ENCODE results near the gene NOL4L. TPM values are rescaled to one million over a fixed set of nuclear protein-coding genes. Genes with fewer than 3 reads are reported as not detected.

The NOL4L gene
- polyA plus RNA-seq, 4 donors: 16.0 to 97.3 (median 24.0) TPM

DNA sequence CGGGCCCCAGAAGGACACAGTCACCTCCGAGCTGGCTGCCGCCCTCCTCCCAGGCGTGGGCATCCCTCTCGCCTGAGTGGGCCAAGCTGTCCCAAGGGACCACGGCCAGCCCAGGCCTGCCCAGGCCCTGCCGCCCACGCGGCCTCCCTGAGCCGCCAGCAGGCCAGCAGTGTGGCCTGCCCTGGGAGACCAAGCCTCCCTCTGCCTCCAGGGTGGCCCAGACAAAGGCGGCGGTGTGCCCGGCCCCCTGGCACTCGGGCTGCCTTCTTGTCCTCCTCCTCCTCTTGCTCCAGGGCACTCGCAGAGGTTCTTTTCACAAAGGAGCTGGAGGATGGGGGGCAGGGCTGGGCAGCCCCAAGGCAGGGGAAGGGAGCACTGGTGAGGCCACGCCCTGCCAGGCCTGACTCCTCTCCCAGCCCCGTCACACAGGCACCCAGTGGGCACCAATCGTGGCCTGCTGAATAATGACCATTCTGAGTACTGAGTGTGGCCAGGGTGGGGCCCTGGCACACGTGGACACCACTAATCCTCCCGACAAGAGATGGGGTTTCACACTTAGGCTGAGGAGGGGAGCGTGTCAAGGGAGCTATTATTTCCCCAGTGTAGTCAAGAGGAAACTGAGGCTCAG lies 25.3 kb downstream of the NOL4L start:
- DNase-seq: no peak
- Histone ChIP-seq H3K27me3 (ENCODE audit: control insufficient read depth in 3 of 3, insufficient read depth in 3 of 3, low read length in 3 of 3) (no peaks in the 10 kb centered on the region), H3K27ac (ENCODE audit: low read depth in 1 of 3, low read length in 2 of 3) (peak overlapping the region in 1 of 3 donors; percentile 90), H3K9me3 (ENCODE audit: control insufficient read depth in 2 of 2, insufficient read depth in 1 of 2, low read depth in 1 of 2, low read length in 1 of 2) (peaks cover 0 to 4% of the 10 kb centered on the region in 2 donors), H3K4me1 (ENCODE audit: control insufficient read depth in 3 of 3, insufficient read depth in 2 of 3, low read depth in 1 of 3, low read length in 2 of 3) (peaks cover 0 to 35% (median 0%) of the 10 kb centered on the region in 3 donors), H3K4me3 (ENCODE audit: low read depth in 1 of 3, low read length in 3 of 3) (no peak overlapping the region), H3K36me3 (ENCODE audit: control insufficient read depth in 3 of 3, insufficient read depth in 2 of 3, low read depth in 1 of 3, low read length in 3 of 3) (peaks cover 0 to 28% (median 0%) of the 10 kb centered on the region in 3 donors)
- 81 to 87% (median 83%) methylated on average over 18 to 21 of the region's 21 CpGs for WGBS, 3 donors
- no peak for FAIRE-seq

DNA sequence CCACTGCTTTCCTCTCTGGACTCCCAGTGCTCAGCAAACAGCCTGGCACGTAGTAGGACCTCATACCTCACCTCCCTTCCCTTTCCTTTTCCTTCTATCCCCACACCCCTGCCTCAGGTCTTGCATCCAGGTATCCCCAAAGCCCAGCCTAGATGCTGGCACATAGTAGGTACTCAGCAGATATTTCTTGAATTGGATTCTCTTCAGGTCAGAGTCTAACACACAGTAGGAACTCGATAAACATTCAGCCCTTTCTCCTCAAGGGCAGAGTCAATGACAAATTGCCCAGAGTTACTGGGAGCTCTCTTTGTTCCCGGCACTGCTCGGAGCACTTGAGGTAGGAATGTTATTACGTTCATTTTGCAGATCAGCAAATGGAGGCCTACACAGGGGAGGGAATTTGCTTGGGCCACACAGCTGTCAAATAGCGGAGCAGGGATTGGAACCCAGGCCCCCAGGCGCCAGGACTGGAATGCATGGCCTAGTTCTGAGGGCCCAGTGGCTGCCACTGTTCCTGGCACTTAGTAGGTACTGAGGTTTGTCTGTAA lies 25.9 kb downstream of the NOL4L start:
- no peak overlapping the region for H3K4me3 ChIP-seq (ENCODE audit: low read depth in 1 of 3, low read length in 3 of 3)
- H3K27me3 ChIP-seq (ENCODE audit: control insufficient read depth in 3 of 3, insufficient read depth in 3 of 3, low read length in 3 of 3): no peaks in the 10 kb centered on the region
- peaks cover 0 to 4% of the 10 kb centered on the region in 2 donors for H3K9me3 ChIP-seq (ENCODE audit: control insufficient read depth in 2 of 2, insufficient read depth in 1 of 2, low read depth in 1 of 2, low read length in 1 of 2)
- H3K36me3 ChIP-seq (ENCODE audit: control insufficient read depth in 3 of 3, insufficient read depth in 2 of 3, low read depth in 1 of 3, low read length in 3 of 3): peaks cover 0 to 22% (median 0%) of the 10 kb centered on the region in 3 donors
- peaks cover 0 to 35% (median 0%) of the 10 kb centered on the region in 3 donors for H3K4me1 ChIP-seq (ENCODE audit: control insufficient read depth in 3 of 3, insufficient read depth in 2 of 3, low read depth in 1 of 3, low read length in 2 of 3)
- no peak for FAIRE-seq
- peak overlapping the region in 1 of 3 donors; percentile 90 for H3K27ac ChIP-seq (ENCODE audit: low read depth in 1 of 3, low read length in 2 of 3)
- WGBS, 3 donors: 77 to 86% (median 81%) methylated on average over 7 of the region's 7 CpGs
- DNase-seq: no peak

DNA sequence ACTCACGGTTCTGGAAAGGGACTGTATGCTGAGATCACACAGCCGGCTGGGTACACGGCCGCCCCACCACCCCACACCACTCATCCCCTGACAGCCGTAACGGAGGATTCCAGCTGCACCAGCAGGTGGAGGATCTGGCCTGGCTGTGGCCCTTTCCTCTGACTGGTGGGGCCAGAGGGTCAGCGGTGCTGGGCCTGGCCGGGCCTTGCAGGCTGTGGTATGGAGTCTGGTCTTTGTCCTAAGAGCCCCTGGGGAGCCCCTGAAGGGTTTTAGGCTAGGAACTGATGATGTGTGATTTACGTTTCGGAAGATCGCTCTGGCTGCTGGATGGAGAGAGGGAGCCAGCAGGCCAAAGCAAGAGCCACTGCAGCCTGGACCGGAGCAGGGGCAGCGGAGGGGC lies 26.6 kb downstream of the NOL4L start:
- Histone ChIP-seq H3K36me3 (ENCODE audit: control insufficient read depth in 3 of 3, insufficient read depth in 2 of 3, low read depth in 1 of 3, low read length in 3 of 3) (peaks cover 0 to 15% (median 0%) of the 10 kb centered on the region in 3 donors), H3K9me3 (ENCODE audit: control insufficient read depth in 2 of 2, insufficient read depth in 1 of 2, low read depth in 1 of 2, low read length in 1 of 2) (peaks cover 0 to 4% of the 10 kb centered on the region in 2 donors), H3K4me1 (ENCODE audit: control insufficient read depth in 3 of 3, insufficient read depth in 2 of 3, low read depth in 1 of 3, low read length in 2 of 3) (peaks cover 0 to 35% (median 0%) of the 10 kb centered on the region in 3 donors), H3K4me3 (ENCODE audit: low read depth in 1 of 3, low read length in 3 of 3) (no peak overlapping the region), H3K27ac (ENCODE audit: low read depth in 1 of 3, low read length in 2 of 3) (no peak overlapping the region), H3K27me3 (ENCODE audit: control insufficient read depth in 3 of 3, insufficient read depth in 3 of 3, low read length in 3 of 3) (no peaks in the 10 kb centered on the region)
- no peak for DNase-seq
- no peak for FAIRE-seq
- 86 to 93% (median 92%) methylated on average over 13 of the region's 13 CpGs for WGBS, 3 donors

DNA sequence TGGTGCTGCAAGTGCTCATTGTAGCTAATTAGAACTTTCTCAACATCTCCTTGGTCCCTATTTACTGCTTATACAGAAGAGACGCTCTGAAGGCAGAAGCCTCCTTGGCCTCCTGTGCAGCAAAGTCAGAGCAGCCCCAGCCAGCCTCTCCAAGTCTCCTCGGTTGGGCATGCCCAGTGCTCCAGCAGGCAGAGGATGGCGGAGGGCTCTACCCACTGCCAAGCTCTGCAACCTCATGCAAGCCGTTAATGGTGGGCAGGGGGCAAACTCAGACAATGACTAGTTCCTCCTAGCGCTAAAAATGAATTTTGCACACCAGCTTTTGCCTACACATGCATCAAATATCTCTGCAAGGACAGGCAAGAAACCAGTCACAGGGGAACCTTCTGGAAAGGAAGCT lies 27.8 kb downstream of the NOL4L start:
- 72 to 78% (median 76%) methylated on average over 5 of the region's 5 CpGs for WGBS, 3 donors
- Histone ChIP-seq H3K27me3 (ENCODE audit: control insufficient read depth in 3 of 3, insufficient read depth in 3 of 3, low read length in 3 of 3) (no peaks in the 10 kb centered on the region), H3K27ac (ENCODE audit: low read depth in 1 of 3, low read length in 2 of 3) (no peak overlapping the region), H3K4me3 (ENCODE audit: low read depth in 1 of 3, low read length in 3 of 3) (no peak overlapping the region), H3K36me3 (ENCODE audit: control insufficient read depth in 3 of 3, insufficient read depth in 2 of 3, low read depth in 1 of 3, low read length in 3 of 3) (peaks cover 0 to 17% (median 0%) of the 10 kb centered on the region in 3 donors), H3K4me1 (ENCODE audit: control insufficient read depth in 3 of 3, insufficient read depth in 2 of 3, low read depth in 1 of 3, low read length in 2 of 3) (peaks cover 0 to 31% (median 0%) of the 10 kb centered on the region in 3 donors), H3K9me3 (ENCODE audit: control insufficient read depth in 2 of 2, insufficient read depth in 1 of 2, low read depth in 1 of 2, low read length in 1 of 2) (peaks cover 0 to 4% of the 10 kb centered on the region in 2 donors)
- FAIRE-seq (no peak), DNase-seq (no peak)

DNA sequence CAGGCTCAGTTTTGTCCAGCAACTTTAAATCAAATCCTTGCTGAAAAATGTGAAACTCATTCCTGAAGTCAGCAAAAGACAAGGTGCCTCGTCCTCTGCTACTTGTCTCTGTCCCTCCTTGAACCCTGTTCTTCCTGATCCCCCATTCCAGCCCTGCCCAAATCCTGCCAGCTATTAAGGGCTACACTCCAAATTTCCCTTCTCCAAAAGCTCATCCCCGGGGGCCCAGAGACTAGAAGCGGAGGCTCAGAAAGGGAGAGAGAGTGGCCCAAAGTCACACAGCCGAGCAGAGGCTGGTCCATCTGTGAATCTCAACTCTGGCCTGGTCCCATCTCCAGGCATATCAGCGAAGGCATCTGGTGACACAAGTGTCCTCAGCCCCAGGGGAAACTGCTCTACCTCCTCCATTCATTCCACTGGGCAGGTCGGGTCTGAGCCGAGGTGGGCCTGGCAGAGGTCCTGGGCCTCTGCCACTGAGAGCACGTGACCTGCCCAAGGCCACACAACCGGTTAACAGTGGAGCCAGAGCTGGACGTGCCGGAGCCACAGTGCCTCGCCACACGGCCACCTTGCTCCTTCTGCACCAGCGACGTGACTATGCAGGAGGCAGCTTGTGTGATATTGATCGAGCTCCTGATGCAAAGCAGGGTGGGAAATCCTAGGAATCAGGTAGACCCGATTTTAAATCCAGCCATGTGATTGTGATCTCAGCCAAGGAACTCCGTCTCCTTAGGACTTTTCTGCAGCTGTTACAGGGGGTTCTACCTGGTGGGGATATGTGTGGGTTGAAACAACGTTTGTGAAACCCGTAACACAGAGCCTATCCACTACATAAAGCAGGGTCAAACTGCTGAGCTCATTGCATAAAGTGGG lies 28.6 kb downstream of the NOL4L start:
- H3K4me3 ChIP-seq (ENCODE audit: low read depth in 1 of 3, low read length in 3 of 3): no peak overlapping the region
- WGBS, 3 donors: 85 to 91% (median 88%) methylated on average over 20 of the region's 20 CpGs
- FAIRE-seq (no peak), DNase-seq (no peak)
- H3K9me3 ChIP-seq (ENCODE audit: control insufficient read depth in 2 of 2, insufficient read depth in 1 of 2, low read depth in 1 of 2, low read length in 1 of 2): peaks cover 0 to 4% of the 10 kb centered on the region in 2 donors
- peaks cover 0 to 17% (median 0%) of the 10 kb centered on the region in 3 donors for H3K36me3 ChIP-seq (ENCODE audit: control insufficient read depth in 3 of 3, insufficient read depth in 2 of 3, low read depth in 1 of 3, low read length in 3 of 3)
- peaks cover 0 to 24% (median 0%) of the 10 kb centered on the region in 3 donors for H3K4me1 ChIP-seq (ENCODE audit: control insufficient read depth in 3 of 3, insufficient read depth in 2 of 3, low read depth in 1 of 3, low read length in 2 of 3)
- H3K27ac ChIP-seq (ENCODE audit: low read depth in 1 of 3, low read length in 2 of 3): no peak overlapping the region
- no peaks in the 10 kb centered on the region for H3K27me3 ChIP-seq (ENCODE audit: control insufficient read depth in 3 of 3, insufficient read depth in 3 of 3, low read length in 3 of 3)

DNA sequence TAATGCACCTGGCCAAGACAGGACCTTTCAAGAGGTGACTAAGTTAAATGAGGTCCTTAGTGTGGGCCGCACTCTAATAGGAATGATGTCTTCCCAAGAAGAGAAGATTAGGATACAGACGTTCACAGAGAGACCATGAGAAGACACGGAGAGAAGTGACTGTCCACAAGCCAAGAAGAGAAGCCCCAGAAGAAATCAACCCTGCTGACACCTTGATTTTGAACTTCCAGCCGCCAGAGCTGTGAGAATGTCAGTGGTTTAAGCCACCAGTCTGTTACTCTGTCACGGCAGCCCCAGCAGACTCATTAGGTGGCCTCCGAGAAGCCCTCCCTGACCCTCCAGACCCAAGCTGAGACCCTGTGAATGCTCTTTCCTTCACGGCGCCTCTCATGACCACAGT lies 29.5 kb downstream of the NOL4L start:
- no peak overlapping the region for H3K27ac ChIP-seq (ENCODE audit: low read depth in 1 of 3, low read length in 2 of 3)
- peaks cover 0 to 4% of the 10 kb centered on the region in 2 donors for H3K9me3 ChIP-seq (ENCODE audit: control insufficient read depth in 2 of 2, insufficient read depth in 1 of 2, low read depth in 1 of 2, low read length in 1 of 2)
- H3K36me3 ChIP-seq (ENCODE audit: control insufficient read depth in 3 of 3, insufficient read depth in 2 of 3, low read depth in 1 of 3, low read length in 3 of 3): peaks cover 0 to 17% (median 0%) of the 10 kb centered on the region in 3 donors
- H3K4me1 ChIP-seq (ENCODE audit: control insufficient read depth in 3 of 3, insufficient read depth in 2 of 3, low read depth in 1 of 3, low read length in 2 of 3): peaks cover 0 to 15% (median 0%) of the 10 kb centered on the region in 3 donors
- FAIRE-seq (no peak), DNase-seq (no peak)
- H3K4me3 ChIP-seq (ENCODE audit: low read depth in 1 of 3, low read length in 3 of 3): no peak overlapping the region
- no peaks in the 10 kb centered on the region for H3K27me3 ChIP-seq (ENCODE audit: control insufficient read depth in 3 of 3, insufficient read depth in 3 of 3, low read length in 3 of 3)
- 90 to 94% (median 90%) methylated on average over 8 of the region's 8 CpGs for WGBS, 3 donors

GRCh38 chr20:32554965-32555289 lies 30.2 kb downstream of the NOL4L start:
- Histone ChIP-seq H3K27ac (ENCODE audit: low read depth in 1 of 3, low read length in 2 of 3) (no peak overlapping the region), H3K27me3 (ENCODE audit: control insufficient read depth in 3 of 3, insufficient read depth in 3 of 3, low read length in 3 of 3) (no peaks in the 10 kb centered on the region), H3K4me3 (ENCODE audit: low read depth in 1 of 3, low read length in 3 of 3) (no peak overlapping the region), H3K36me3 (ENCODE audit: control insufficient read depth in 3 of 3, insufficient read depth in 2 of 3, low read depth in 1 of 3, low read length in 3 of 3) (peaks cover 0 to 17% (median 0%) of the 10 kb centered on the region in 3 donors), H3K9me3 (ENCODE audit: control insufficient read depth in 2 of 2, insufficient read depth in 1 of 2, low read depth in 1 of 2, low read length in 1 of 2) (peaks cover 0 to 4% of the 10 kb centered on the region in 2 donors), H3K4me1 (ENCODE audit: control insufficient read depth in 3 of 3, insufficient read depth in 2 of 3, low read depth in 1 of 3, low read length in 2 of 3) (peaks cover 0 to 8% (median 0%) of the 10 kb centered on the region in 3 donors)
- 95 to 98% (median 97%) methylated on average over 3 of the region's 3 CpGs for WGBS, 3 donors
- FAIRE-seq: no peak
- no peak for DNase-seq

- no peak for FAIRE-seq
- DNase-seq: no peak
- H3K9me3 ChIP-seq (ENCODE audit: control insufficient read depth in 2 of 2, insufficient read depth in 1 of 2, low read depth in 1 of 2, low read length in 1 of 2): peaks cover 0 to 4% of the 10 kb centered on the region in 2 donors
- H3K4me1 ChIP-seq (ENCODE audit: control insufficient read depth in 3 of 3, insufficient read depth in 2 of 3, low read depth in 1 of 3, low read length in 2 of 3): no peaks in the 10 kb centered on the region
- 82 to 84% (median 82%) methylated on average over 4 of the region's 4 CpGs for WGBS, 3 donors
- H3K27me3 ChIP-seq (ENCODE audit: control insufficient read depth in 3 of 3, insufficient read depth in 3 of 3, low read length in 3 of 3): no peaks in the 10 kb centered on the region
- H3K36me3 ChIP-seq (ENCODE audit: control insufficient read depth in 3 of 3, insufficient read depth in 2 of 3, low read depth in 1 of 3, low read length in 3 of 3): peaks cover 0 to 17% (median 0%) of the 10 kb centered on the region in 3 donors
- H3K4me3 ChIP-seq (ENCODE audit: low read depth in 1 of 3, low read length in 3 of 3): no peak overlapping the region
- no peak overlapping the region for H3K27ac ChIP-seq (ENCODE audit: low read depth in 1 of 3, low read length in 2 of 3)
Observed at GRCh38 chr20:32553618-32554017, 31.5 kb downstream of the NOL4L start.
